Measurements from ENCODE around the gene SLC5A1. TPM values are rescaled to one million over a fixed set of nuclear protein-coding genes. Genes with fewer than 3 reads are reported as not detected.

Gene SLC5A1
- polyA plus RNA-seq, 6 donors from 2014 or later: not detected

GRCh38 chr22:32030518-32031247, 12.4 kb upstream of the SLC5A1 start:
- H3K4me3 Mint-ChIP-seq: no peak overlapping the region
- no peak overlapping the region for H3K27ac Mint-ChIP-seq
- H3K9me3 Mint-ChIP-seq: peaks cover 0 to 1% (median 0%) of the 10 kb centered on the region in 7 donors
- peaks cover 16 to 20% (median 17%) of the 10 kb centered on the region in 3 donors for H3K27me3 Mint-ChIP-seq
- no peaks in the 10 kb centered on the region for H3K4me1 Mint-ChIP-seq
- DNase-seq: no peak
- no peaks in the 10 kb centered on the region for H3K36me3 Mint-ChIP-seq
- no peak for ATAC-seq (ENCODE audit: low read depth in 2 of 2)

GRCh38 chr22:32031466-32031865, 11.6 kb upstream of the SLC5A1 start:
- Mint-ChIP-seq H3K27ac (no peak overlapping the region), H3K4me1 (no peaks in the 10 kb centered on the region), H3K36me3 (no peaks in the 10 kb centered on the region), H3K27me3 (peaks cover 16 to 28% (median 22%) of the 10 kb centered on the region in 3 donors), H3K4me3 (no peak overlapping the region), H3K9me3 (peaks cover 0 to 1% (median 0%) of the 10 kb centered on the region in 7 donors)
- ATAC-seq (ENCODE audit: low read depth in 2 of 2): no peak
- DNase-seq: no peak

GRCh38 chr22:32034275-32034674, 8.8 kb upstream of the SLC5A1 start:
- Mint-ChIP-seq H3K4me3 (no peak overlapping the region), H3K27me3 (peaks cover 27 to 51% (median 31%) of the 10 kb centered on the region in 3 donors), H3K36me3 (no peaks in the 10 kb centered on the region), H3K27ac (no peak overlapping the region), H3K4me1 (no peaks in the 10 kb centered on the region), H3K9me3 (peaks cover 0 to 1% (median 0%) of the 10 kb centered on the region in 7 donors)
- ATAC-seq (ENCODE audit: low read depth in 2 of 2) (no peak), DNase-seq (no peak)

- ATAC-seq (ENCODE audit: low read depth in 2 of 2): no peak
- no peak overlapping the region for H3K4me3 Mint-ChIP-seq
- DNase-seq: no peak
- no peaks in the 10 kb centered on the region for H3K4me1 Mint-ChIP-seq
- peaks cover 0 to under 1% (median 0%) of the 10 kb centered on the region in 7 donors for H3K9me3 Mint-ChIP-seq
- no peaks in the 10 kb centered on the region for H3K36me3 Mint-ChIP-seq
- peaks cover 28 to 63% (median 49%) of the 10 kb centered on the region in 3 donors for H3K27me3 Mint-ChIP-seq
- H3K27ac Mint-ChIP-seq: no peak overlapping the region
Observed at GRCh38 chr22:32037236-32037635, 5.8 kb upstream of the SLC5A1 start.

GRCh38 chr22:32040324-32040904, 2.6 kb upstream of the SLC5A1 start:
- no peaks in the 10 kb centered on the region for H3K36me3 Mint-ChIP-seq
- no peak overlapping the region for H3K4me3 Mint-ChIP-seq
- no peaks in the 10 kb centered on the region for H3K9me3 Mint-ChIP-seq
- H3K27ac Mint-ChIP-seq: no peak overlapping the region
- H3K27me3 Mint-ChIP-seq: peaks cover 43 to 81% (median 68%) of the 10 kb centered on the region in 3 donors
- H3K4me1 Mint-ChIP-seq: no peaks in the 10 kb centered on the region
- DNase-seq (no peak), ATAC-seq (ENCODE audit: low read depth in 2 of 2) (no peak)

GRCh38 chr22:32043391-32043790, 330 bp downstream of the SLC5A1 start:
- DNase-seq: no peak
- no peaks in the 10 kb centered on the region for H3K9me3 Mint-ChIP-seq
- no peaks in the 10 kb centered on the region for H3K36me3 Mint-ChIP-seq
- no peak overlapping the region for H3K4me3 Mint-ChIP-seq
- H3K27me3 Mint-ChIP-seq: peaks cover 47 to 84% (median 79%) of the 10 kb centered on the region in 3 donors
- no peak for ATAC-seq (ENCODE audit: low read depth in 2 of 2)
- H3K27ac Mint-ChIP-seq: no peak overlapping the region
- no peaks in the 10 kb centered on the region for H3K4me1 Mint-ChIP-seq

- Mint-ChIP-seq H3K4me1 (no peaks in the 10 kb centered on the region), H3K27ac (no peak overlapping the region), H3K27me3 (peaks cover 46 to 78% (median 74%) of the 10 kb centered on the region in 3 donors), H3K4me3 (no peak overlapping the region), H3K36me3 (no peaks in the 10 kb centered on the region), H3K9me3 (no peaks in the 10 kb centered on the region)
- no peak for DNase-seq
- no peak for ATAC-seq (ENCODE audit: low read depth in 2 of 2)
Observed at GRCh38 chr22:32044477-32044876, 1.4 kb downstream of the SLC5A1 start.

- Mint-ChIP-seq H3K4me3 (no peak overlapping the region), H3K27ac (no peak overlapping the region), H3K4me1 (no peaks in the 10 kb centered on the region), H3K9me3 (no peaks in the 10 kb centered on the region), H3K36me3 (no peaks in the 10 kb centered on the region), H3K27me3 (peaks cover 47 to 76% (median 72%) of the 10 kb centered on the region in 3 donors)
- ATAC-seq (ENCODE audit: low read depth in 2 of 2) (no peak), DNase-seq (no peak)
Observed at GRCh38 chr22:32044913-32045312, 1.9 kb downstream of the SLC5A1 start.

GRCh38 chr22:32048069-32048468, 5.0 kb downstream of the SLC5A1 start:
- ATAC-seq (ENCODE audit: low read depth in 2 of 2) (no peak), DNase-seq (no peak)
- H3K36me3 Mint-ChIP-seq: no peaks in the 10 kb centered on the region
- no peak overlapping the region for H3K4me3 Mint-ChIP-seq
- no peaks in the 10 kb centered on the region for H3K9me3 Mint-ChIP-seq
- no peaks in the 10 kb centered on the region for H3K4me1 Mint-ChIP-seq
- H3K27me3 Mint-ChIP-seq: peaks cover 42 to 70% (median 64%) of the 10 kb centered on the region in 3 donors
- no peak overlapping the region for H3K27ac Mint-ChIP-seq

GRCh38 chr22:32050678-32051515, 7.8 kb downstream of the SLC5A1 start:
- no peaks in the 10 kb centered on the region for H3K9me3 Mint-ChIP-seq
- H3K27ac Mint-ChIP-seq: peak overlapping the region in 1 of 6 donors; percentile 34
- peaks cover 28 to 56% (median 49%) of the 10 kb centered on the region in 3 donors for H3K27me3 Mint-ChIP-seq
- ATAC-seq (ENCODE audit: low read depth in 2 of 2) (no peak), DNase-seq (no peak)
- no peak overlapping the region for H3K4me3 Mint-ChIP-seq
- H3K36me3 Mint-ChIP-seq: no peaks in the 10 kb centered on the region
- no peaks in the 10 kb centered on the region for H3K4me1 Mint-ChIP-seq

- Mint-ChIP-seq H3K9me3 (no peaks in the 10 kb centered on the region), H3K27me3 (peaks cover 27 to 42% (median 42%) of the 10 kb centered on the region in 3 donors), H3K4me1 (no peaks in the 10 kb centered on the region), H3K27ac (no peak overlapping the region), H3K36me3 (no peaks in the 10 kb centered on the region), H3K4me3 (no peak overlapping the region)
- DNase-seq (no peak), ATAC-seq (ENCODE audit: low read depth in 2 of 2) (no peak)
Observed at GRCh38 chr22:32052244-32052643, 9.2 kb downstream of the SLC5A1 start.

- DNase-seq: no peak
- Mint-ChIP-seq H3K27me3 (peaks cover 26 to 40% (median 38%) of the 10 kb centered on the region in 3 donors), H3K36me3 (no peaks in the 10 kb centered on the region), H3K4me3 (no peak overlapping the region), H3K9me3 (no peaks in the 10 kb centered on the region), H3K4me1 (no peaks in the 10 kb centered on the region), H3K27ac (no peak overlapping the region)
- no peak for ATAC-seq (ENCODE audit: low read depth in 2 of 2)
Observed at GRCh38 chr22:32052936-32053791, 10.1 kb downstream of the SLC5A1 start.

- no peaks in the 10 kb centered on the region for H3K4me1 Mint-ChIP-seq
- H3K27me3 Mint-ChIP-seq: peaks cover 32 to 43% (median 39%) of the 10 kb centered on the region in 3 donors
- no peak for DNase-seq
- no peak overlapping the region for H3K4me3 Mint-ChIP-seq
- H3K36me3 Mint-ChIP-seq: no peaks in the 10 kb centered on the region
- no peak for ATAC-seq (ENCODE audit: low read depth in 2 of 2)
- no peaks in the 10 kb centered on the region for H3K9me3 Mint-ChIP-seq
- H3K27ac Mint-ChIP-seq: no peak overlapping the region
Observed at GRCh38 chr22:32055069-32055468, 12.0 kb downstream of the SLC5A1 start.

Measured in naive B cell (primary cell).